K562 (cell line): Measurements from ENCODE around the gene SKIL. TPM values are rescaled to one million over a fixed set of nuclear protein-coding genes. Genes with fewer than 3 reads are reported as not detected.

Experiments
- ATAC-seq: fragments of 200-7000 bp; cut with Tn5 transposase; 3 replicates; pipeline ENCODE4 v1.9.1; 2020; ENCODE audit warnings: moderate library complexity
- BruUV-seq: library from RNA; stranded (reverse); fragments of 400-500 nt; replicated peaks from 2 replicates; lab custom pipeline; 2021; lab: Mats Ljungman, UMichigan
- CTCF ChIA-PET: fragments of 300-600 bp; formaldehyde crosslinking; extraction: SDS; loops from one replicate; lab custom pipeline; 2021; ENCODE audit warnings: low intra/inter-chr PET ratio; lab: Yijun Ruan, JAX
- POLR2A ChIA-PET: fragments of 300-600, 350-650 bp; sonication (Branson Sonifier 250); formaldehyde crosslinking; extraction: SDS; loops from one replicate; lab custom pipeline; 2021; ENCODE audit warnings: antibody characterized with exemption, inconsistent platforms; lab: Yijun Ruan, JAX
- DNase-seq, 4 experiments: peaks; one replicate each; pipeline versions ENCODE4 v3.0.0 to v3.0.0-alpha.2; 2011 to 2018; ENCODE audit warnings: low spot score in 3 of 4, mixed read lengths in 3 of 4; ENCODE audit errors: extremely low read depth in 1 of 4
- FAIRE-seq: peaks from 2 replicates; lab custom pipeline; 2011; peaks lifted over from hg19 to GRCh38; lab: Jason Lieb, UNC
- H2AFZ ChIP-seq: 2 replicates; pipeline ENCODE4 v1.6.0; 2011; ENCODE audit warnings: low read depth, low read length, control low read depth, inconsistent platforms
- H3K27ac ChIP-seq: fragments of 200-600 bp; 3 replicates; pipeline ENCODE4 v1.8.0; 2011; ENCODE audit warnings: low read depth, mild to moderate bottlenecking, control low read depth, inconsistent platforms, low read length, moderate library complexity, mixed read lengths; ENCODE audit errors: extremely low read depth
- H3K27me3 ChIP-seq, 2 experiments: fragments of 300-600 bp in 1 of 2; 2 replicates in 1 of 2; 3 replicates in 1 of 2; pipeline versions ENCODE4 v1.6.0 to v1.8.0; 2011; ENCODE audit warnings: inconsistent platforms in 2 of 2, low read length in 2 of 2, mild to moderate bottlenecking in 1 of 2, mixed read lengths in 1 of 2, moderate library complexity in 1 of 2; ENCODE audit not compliant: control insufficient read depth in 2 of 2, insufficient read depth in 2 of 2
- H3K36me3 ChIP-seq: fragments of 300-600 bp; 3 replicates; pipeline ENCODE4 v1.8.0; 2011; ENCODE audit warnings: mild to moderate bottlenecking, low read length, inconsistent platforms; ENCODE audit not compliant: control insufficient read depth, insufficient read depth
- H3K4me1 ChIP-seq, 2 experiments: fragments of 200-600 bp in 1 of 2; replicated peaks in 1 of 2; 2 replicates in 1 of 2; 3 replicates in 1 of 2; pipeline versions ENCODE4 v1.5.1 to v1.8.0; 2011; ENCODE audit warnings: inconsistent platforms in 2 of 2, low read length in 2 of 2, mild to moderate bottlenecking in 1 of 2, mixed read lengths in 1 of 2, moderate library complexity in 1 of 2; ENCODE audit not compliant: control insufficient read depth in 2 of 2, insufficient read depth in 2 of 2
- H3K4me2 ChIP-seq: 2 replicates; pipeline ENCODE4 v1.6.1; 2011; ENCODE audit warnings: low read length, control low read depth, inconsistent platforms, mixed read lengths; ENCODE audit not compliant: insufficient read depth
- H3K4me3 ChIP-seq: fragments of 200-600 bp; sonication (generic), shearing (Covaris generic); 2 replicates; pipeline ENCODE4 v1.5.1; 2016; ENCODE audit warnings: control low read depth, inconsistent platforms
- H3K79me2 ChIP-seq: fragments of 200-600 bp; 3 replicates; pipeline ENCODE4 v1.8.0; 2011; ENCODE audit warnings: low read length, inconsistent platforms; ENCODE audit not compliant: control insufficient read depth, insufficient read depth
- H3K9ac ChIP-seq, 2 experiments: 2 replicates each; pipeline versions ENCODE4 v1.6.0 to v1.6.1; 2011; ENCODE audit warnings: low read depth in 2 of 2, low read length in 2 of 2, control low read depth in 1 of 2, inconsistent platforms in 1 of 2, mild to moderate bottlenecking in 1 of 2, mixed read lengths in 1 of 2; ENCODE audit not compliant: insufficient read depth in 1 of 2
- H3K9me1 ChIP-seq: one replicate; pipeline ENCODE4 v1.6.0; 2011; ENCODE audit warnings: inconsistent platforms, mild to moderate bottlenecking, low read length, moderate library complexity; ENCODE audit not compliant: control insufficient read depth, insufficient read depth
- H3K9me3 ChIP-seq: replicated peaks from 2 replicates; pipeline ENCODE4 v1.5.1; 2011; ENCODE audit warnings: low read depth, low read length, inconsistent platforms; ENCODE audit not compliant: control insufficient read depth, insufficient read depth
- H4K20me1 ChIP-seq: replicated peaks from 2 replicates; pipeline ENCODE4 v1.6.1; 2011; ENCODE audit warnings: low read length, inconsistent platforms, mixed read lengths; ENCODE audit not compliant: control insufficient read depth, insufficient read depth
- E2F3 ChIP-seq: fragments of 250-450 bp; sonication (Bioruptor Pico); IDR thresholded peaks from 2 replicates; pipeline ENCODE4 v1.4.0; 2020; ENCODE audit warnings: mild to moderate bottlenecking
- MECOM ChIP-seq: fragments of 250-450 bp; sonication (Bioruptor Pico); IDR thresholded peaks from 2 replicates; pipeline ENCODE4 v1.8.0; 2022; ENCODE audit warnings: inconsistent platforms
- MXI1 ChIP-seq: IDR thresholded peaks from 2 replicates; pipeline ENCODE4 v1.6.1; 2011; ENCODE audit warnings: low read depth, mild to moderate bottlenecking, improper control_type of control experiment, low read length
- POLR2AphosphoS5 ChIP-seq: IDR thresholded peaks from 2 replicates; pipeline ENCODE4 v1.6.1; 2011; ENCODE audit warnings: mild to moderate bottlenecking, low read depth, low read length, moderate library complexity; ENCODE audit not compliant: control insufficient read depth, insufficient read depth
- RAD21 ChIP-seq, 2 experiments: fragments of 250-450 bp in 1 of 2; fragments of 450-650 bp in 1 of 2; sonication (Bioruptor Pico) in 1 of 2; formaldehyde crosslinking in 1 of 2; IDR thresholded peaks in 1 of 2; conservative IDR thresholded peaks in 1 of 2; 2 replicates each; pipeline versions ENCODE4 v1.4.0 to v1.8.0; 2020 to 2022; ENCODE audit warnings: mild to moderate bottlenecking in 2 of 2, moderate library complexity in 1 of 2
- RB1 ChIP-seq: fragments of 450-650 bp; IDR thresholded peaks from 2 replicates; pipeline ENCODE4 v1.6.1; 2017; ENCODE audit warnings: low read depth, mild to moderate bottlenecking
- RERE ChIP-seq: sonication (generic); formaldehyde crosslinking; IDR thresholded peaks from 2 replicates; pipeline ENCODE4 v1.8.0; 2023; ENCODE audit warnings: missing genetic modification reagents, mild to moderate bottlenecking, borderline replicate concordance
- TARDBP ChIP-seq: fragments of 450-650 bp; IDR thresholded peaks from 2 replicates; pipeline ENCODE4 v1.6.1; 2016
- TGIF2 ChIP-seq: sonication (generic); formaldehyde crosslinking; IDR thresholded peaks from 2 replicates; pipeline ENCODE4 v1.8.1; 2022; ENCODE audit warnings: mild to moderate bottlenecking, missing genetic modification reagents, moderate library complexity
- ZBTB7A ChIP-seq: IDR thresholded peaks from 2 replicates; pipeline ENCODE4 v1.6.1; 2011; ENCODE audit warnings: low read depth, mild to moderate bottlenecking, low read length, moderate library complexity, borderline replicate concordance; ENCODE audit not compliant: control insufficient read depth
- ZNF668 ChIP-seq: fragments of 250-450 bp; sonication (Bioruptor Pico); IDR thresholded peaks from 2 replicates; pipeline ENCODE4 v1.8.0; 2022; ENCODE audit warnings: mild to moderate bottlenecking, inconsistent platforms
- ZNF766 ChIP-seq: fragments of 200-800 bp; sonication (Bioruptor generic); conservative IDR thresholded peaks from 2 replicates; pipeline ENCODE4 v1.6.1; 2016; ENCODE audit warnings: missing genetic modification characterization, missing compliant biosample characterization
- WGBS: fragments of 100-300 bp; shearing (Covaris generic); methylation state at CpG from one replicate; pipeline ENCODE4 v1.1.6; 2016; ENCODE audit warnings: low coverage, mixed read lengths; ENCODE audit not compliant: insufficient coverage; ENCODE audit errors: missing lambda C conversion rate; 5-methylcytosine and 5-hydroxymethylcytosine counted together
- in situ Hi-C: fragments of 300-500 bp; cut with MboI; formaldehyde crosslinking; loops from 4 replicates; pipeline ENCODE4 v1.15.0; 2018; ENCODE audit warnings: inconsistent platforms, mixed read lengths
- intact Hi-C: fragments of 100-400 bp; cut with micrococcal nuclease; formaldehyde crosslinking; loops from 2 replicates; pipeline ENCODE4 v1.14.2; 2022
- polyA plus RNA-seq, 8 experiments: library from polyadenylated mRNA; depleted of rRNA in 4 of 8; stranded (reverse) in 5 of 8; unstranded in 3 of 8; fragments of >200 nt; fragmentation: Nextera tagmentation in 2 of 8; fragmentation: Illumina TruSeq in 1 of 8; extraction: Ambion mirVana in 2 of 8; extraction: Trizol in 1 of 8; gene quantifications; 2 replicates each; pipeline versions ENCODE4 v1.2.1 to v1.2.3, GENCODE V29; 2011 to 2014; ENCODE audit warnings: inconsistent platforms in 1 of 8, missing spikeins in 1 of 8
- total RNA-seq, 7 experiments: library from RNA; depleted of rRNA in 6 of 7; stranded (reverse); fragments of >200 nt in 6 of 7; fragmentation: Illumina TruSeq in 2 of 7; extraction: Trizol in 2 of 7; gene quantifications; 2 replicates each; pipeline versions ENCODE4 v1.2.1 to v1.2.3, GENCODE V29; 2011 to 2021; ENCODE audit warnings: low replicate concordance in 1 of 7

Gene SKIL
- total and polyA plus RNA-seq, 9 of the 15 experiments (the other 6 are each of a cell fraction or from before 2014, with no cell fraction given): 4.3 to 19.1 (median 9.7) TPM

- in situ Hi-C loops (no loop called here), intact Hi-C loops (loop anchor here (5.0 kb wide), 1 partner anchor 143 kb away; the partner anchor contains the start of gene PRKCI)
- TF ChIP-seq MXI1 (no peak), RB1 (no peak), TARDBP (no peak), RAD21 (CRISPR knock-in tag; conservative IDR thresholded peaks at IDR 0.05 in 1 of 2, IDR thresholded peaks at IDR 0.05 in 1 of 2) (no peak), TGIF2 (CRISPR knock-in tag) (no peak), RERE (CRISPR knock-in tag) (no peak), ZNF668 (CRISPR knock-in tag) (no peak), E2F3 (CRISPR knock-in tag) (no peak), ZNF766 (CRISPR knock-in tag) (no peak), MECOM (CRISPR knock-in tag) (no peak), ZBTB7A (no peak), POLR2AphosphoS5 (no peak)
- H3K4me2 ChIP-seq: no peak overlapping the region
- no peak overlapping the region for H3K4me3 ChIP-seq
- no peaks in the 10 kb centered on the region for H4K20me1 ChIP-seq
- H3K27ac ChIP-seq: no peak overlapping the region
- peaks cover 21% of the 10 kb centered on the region for H3K36me3 ChIP-seq
- DNase-seq (no peak), FAIRE-seq (no peak), ATAC-seq (no peak)
- no peak overlapping the region for H3K9ac ChIP-seq
- peaks cover 2 to 22% of the 10 kb centered on the region in 2 experiments; a peak in 4 of 5 replicates for H3K4me1 ChIP-seq
- no peaks in the 10 kb centered on the region for H3K27me3 ChIP-seq
- no peaks in the 10 kb centered on the region for H3K9me3 ChIP-seq
- no peak overlapping the region for H2AFZ ChIP-seq
- H3K79me2 ChIP-seq: peaks cover 57% of the 10 kb centered on the region
- ChIA-PET CTCF (no interaction called here), POLR2A (interaction anchor here (1.8 kb wide), 1 partner anchor 11 kb away, joined by 8 read pairs; no protein-coding TSS in a partner anchor)
- H3K9me1 ChIP-seq: no peaks in the 10 kb centered on the region
- BruUV-seq: no TSS peak
- 66% methylated on average over 4 of the region's 4 CpGs for WGBS
These were observed 7.5 kb downstream of the SKIL start for GRCh38 chr3:170364965-170365364.
